Upper lobe of left lung (tissue), 4 donors: Measurements from ENCODE around the gene HIF3A.

Source experiments
- POLR2A ChIP-seq, 4 donors: fragments of 450-650 bp; IDR thresholded peaks; one replicate each; pipeline ENCODE4 v1.5.1; 2016 to 2017; ENCODE audit warnings: antibody characterized with exemption in 4 of 4, mild to moderate bottlenecking in 2 of 4
- POLR2AphosphoS5 ChIP-seq, 2 donors: sonication (generic); formaldehyde crosslinking; IDR thresholded peaks; one replicate each; pipeline ENCODE4 v1.5.1; 2017; ENCODE audit warnings: antibody characterized with exemption in 2 of 2
- TF ChIP-seq, protein P1 (sequence below), 6 experiments: fragments of 450-650 bp in 4 of 6; fragments of 200-600 bp in 2 of 6; sonication (generic) in 2 of 6; IDR thresholded peaks; one replicate each; pipeline ENCODE4 v1.5.1; 2016 to 2019; ENCODE audit warnings: antibody characterized with exemption in 6 of 6

DNA sequence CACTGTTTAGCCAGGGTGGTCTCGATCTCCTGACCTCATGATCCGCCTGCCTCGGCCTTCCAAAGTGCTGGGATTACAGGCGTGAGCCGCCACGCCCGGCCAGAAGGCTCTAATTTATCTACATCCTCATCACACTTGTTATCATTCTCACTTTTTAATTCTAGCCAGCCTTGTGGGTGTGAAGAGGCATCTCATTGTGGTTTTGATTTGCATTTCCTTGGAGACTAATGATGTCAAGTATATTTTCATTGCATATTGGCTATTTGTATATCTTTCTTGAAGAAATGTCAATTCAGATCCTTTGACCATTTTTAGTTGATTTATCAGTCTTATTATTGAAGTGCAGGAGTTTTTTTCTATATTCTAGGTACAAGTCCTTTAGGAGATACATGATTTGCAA lies 27.7 kb upstream of the HIF3A start:
- TF ChIP-seq, protein P1, sequence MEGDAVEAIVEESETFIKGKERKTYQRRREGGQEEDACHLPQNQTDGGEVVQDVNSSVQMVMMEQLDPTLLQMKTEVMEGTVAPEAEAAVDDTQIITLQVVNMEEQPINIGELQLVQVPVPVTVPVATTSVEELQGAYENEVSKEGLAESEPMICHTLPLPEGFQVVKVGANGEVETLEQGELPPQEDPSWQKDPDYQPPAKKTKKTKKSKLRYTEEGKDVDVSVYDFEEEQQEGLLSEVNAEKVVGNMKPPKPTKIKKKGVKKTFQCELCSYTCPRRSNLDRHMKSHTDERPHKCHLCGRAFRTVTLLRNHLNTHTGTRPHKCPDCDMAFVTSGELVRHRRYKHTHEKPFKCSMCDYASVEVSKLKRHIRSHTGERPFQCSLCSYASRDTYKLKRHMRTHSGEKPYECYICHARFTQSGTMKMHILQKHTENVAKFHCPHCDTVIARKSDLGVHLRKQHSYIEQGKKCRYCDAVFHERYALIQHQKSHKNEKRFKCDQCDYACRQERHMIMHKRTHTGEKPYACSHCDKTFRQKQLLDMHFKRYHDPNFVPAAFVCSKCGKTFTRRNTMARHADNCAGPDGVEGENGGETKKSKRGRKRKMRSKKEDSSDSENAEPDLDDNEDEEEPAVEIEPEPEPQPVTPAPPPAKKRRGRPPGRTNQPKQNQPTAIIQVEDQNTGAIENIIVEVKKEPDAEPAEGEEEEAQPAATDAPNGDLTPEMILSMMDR (IDR thresholded peaks at IDR 0.05), result no peak
- TF ChIP-seq POLR2AphosphoS5 (IDR thresholded peaks at IDR 0.05) (no peak), POLR2A (IDR thresholded peaks at IDR 0.05) (no peak)
